H1 (cell line): Measurements from ENCODE around the gene ERO1A.

Source experiments
- CBX8 ChIP-seq: fragments of 300-800, 300-1000 bp; sonication (generic); IDR thresholded peaks from 2 replicates; pipeline ENCODE4 v1.7.1; 2016; ENCODE audit warnings: low read depth, low read length, borderline replicate concordance
- CHD2 ChIP-seq: IDR thresholded peaks from 2 replicates; pipeline ENCODE4 v1.6.1; 2012; ENCODE audit warnings: low read length, improper control_type of control experiment
- CTCF ChIP-seq, 3 experiments: IDR thresholded peaks; 1 replicate in 2 of 3; 2 replicates in 1 of 3; pipeline versions ENCODE4 v1.5.1 to v1.6.1; 2011; ENCODE audit warnings: low read length in 3 of 3, mild to moderate bottlenecking in 3 of 3, inconsistent platforms in 2 of 3, low read depth in 1 of 3, moderate library complexity in 1 of 3; ENCODE audit not compliant: insufficient read depth in 1 of 3; ENCODE audit errors: control extremely low read depth in 1 of 3
- EZH2 ChIP-seq: fragments of 200-600 bp; sonication (generic); IDR thresholded peaks from 2 replicates; pipeline ENCODE4 v1.7.1; 2012; ENCODE audit warnings: low read depth, mild to moderate bottlenecking, moderate library complexity, low read length, inconsistent platforms; ENCODE audit not compliant: severe bottlenecking
- JUND ChIP-seq: IDR thresholded peaks from 2 replicates; pipeline ENCODE4 v1.6.1; 2011; ENCODE audit warnings: mild to moderate bottlenecking, improper control_type of control experiment, low read length
- MAFK ChIP-seq: IDR thresholded peaks from 2 replicates; pipeline ENCODE4 v1.6.1; 2012; ENCODE audit warnings: low read depth, mild to moderate bottlenecking, improper control_type of control experiment, low read length
- POLR2A ChIP-seq, 2 experiments: IDR thresholded peaks; 1 replicate in 1 of 2; 2 replicates in 1 of 2; pipeline ENCODE4 v1.6.1; 2011; ENCODE audit warnings: low read depth in 2 of 2, low read length in 2 of 2, mild to moderate bottlenecking in 2 of 2; ENCODE audit errors: control extremely low read depth in 1 of 2
- POLR2AphosphoS5 ChIP-seq: IDR thresholded peaks from 2 replicates; pipeline ENCODE4 v1.6.1; 2011; ENCODE audit warnings: low read depth, low read length
- RAD21 ChIP-seq, 2 experiments: IDR thresholded peaks in 1 of 2; conservative IDR thresholded peaks in 1 of 2; 2 replicates each; pipeline ENCODE4 v1.6.1; 2011; ENCODE audit warnings: low read depth in 2 of 2, low read length in 2 of 2, improper control_type of control experiment in 1 of 2, inconsistent platforms in 1 of 2, mild to moderate bottlenecking in 1 of 2, moderate library complexity in 1 of 2
- SUZ12 ChIP-seq: fragments of 200-600 bp; sonication (generic); IDR thresholded peaks from 2 replicates; pipeline ENCODE4 v1.6.1; 2012; ENCODE audit warnings: mild to moderate bottlenecking, inconsistent platforms, low read length, moderate library complexity, mixed read lengths

GRCh38 chr14:52706724-52707706, 11.7 kb upstream of the ERO1A start, which contains the start of gene PSMC6:
- no peak for TF ChIP-seq JUND
- TF ChIP-seq CTCF (IDR thresholded peaks at IDR 0.05; ENCODE audit: control extremely low read depth in 1 of 3, insufficient read depth in 1 of 3, low read depth in 1 of 3, low read length in 3 of 3), result no peak
- TF ChIP-seq RAD21 (IDR thresholded peaks at IDR 0.05 in 1 of 2, conservative IDR thresholded peaks at IDR 0.05 in 1 of 2; ENCODE audit: low read depth in 2 of 2, low read length in 2 of 2), result no peak
- TF ChIP-seq SUZ12, result no peak
- no peak for TF ChIP-seq CHD2
- TF ChIP-seq CBX8, result no peak
- peak; percentile 58 to 95 for TF ChIP-seq POLR2A (IDR thresholded peaks at IDR 0.05; ENCODE audit: control extremely low read depth in 1 of 2, low read depth in 2 of 2, low read length in 2 of 2)
- no peak for TF ChIP-seq EZH2
- no peak; the same call in 1 of the 2 replicates for TF ChIP-seq MAFK
- TF ChIP-seq POLR2AphosphoS5, result peak; percentile 93
